ENCODE measurements around the gene SMIM36.
A peak's percentile ranks its signal among the peaks of the same experiment; 100 is the strongest.
"Not testable (repeated sequence)": the region's sequence is repeated elsewhere in the genome, so short reads cannot be mapped to it uniquely, and the experiment has no call there.

SMIM36 gene

GRCh38 chr17:55482591-55483389 lies 28.5 kb downstream of the SMIM36 start:
- DNase-seq (ENCODE audit: low spot score), result no peak
- no peak for TF ChIP-seq CTCF (IDR thresholded peaks at IDR 0.05; ENCODE audit: extremely low read depth, missing control alignments)

- no peak for TF ChIP-seq CTCF (IDR thresholded peaks at IDR 0.05; ENCODE audit: extremely low read depth, missing control alignments)
- DNase-seq (ENCODE audit: low spot score), result no peak
Measured at GRCh38 chr17:55480631-55481315, 30.5 kb downstream of the SMIM36 start.

- TF ChIP-seq CTCF (IDR thresholded peaks at IDR 0.05; ENCODE audit: extremely low read depth, missing control alignments), result no peak
- DNase-seq (ENCODE audit: low spot score), result no peak
Measured at GRCh38 chr17:55479903-55480302, 31.3 kb downstream of the SMIM36 start.

GRCh38 chr17:55478971-55479370 lies 32.3 kb downstream of the SMIM36 start:
- no peak for DNase-seq (ENCODE audit: low spot score)
- no peak for TF ChIP-seq CTCF (IDR thresholded peaks at IDR 0.05; ENCODE audit: extremely low read depth, missing control alignments)

GRCh38 chr17:55466671-55467070 lies 44.6 kb downstream of the SMIM36 start:
- TF ChIP-seq CTCF (IDR thresholded peaks at IDR 0.05; ENCODE audit: extremely low read depth, missing control alignments), result no peak
- DNase-seq (ENCODE audit: low spot score), result no peak

GRCh38 chr17:55465771-55466170 lies 45.5 kb downstream of the SMIM36 start:
- not testable (repeated sequence) for DNase-seq (ENCODE audit: low spot score)

- DNase-seq (ENCODE audit: low spot score), result peak; percentile 44
- TF ChIP-seq CTCF (IDR thresholded peaks at IDR 0.05; ENCODE audit: extremely low read depth, missing control alignments), result no peak
Measured at GRCh38 chr17:55463600-55463999, 47.7 kb downstream of the SMIM36 start.

Measured in GM20000 (cell line).